ENCODE results near the gene PIBF1. TPM values are rescaled to one million over a fixed set of nuclear protein-coding genes. Genes with fewer than 3 reads are reported as not detected.

The PIBF1 gene
- total RNA-seq, 1 donor from 2014 or later, result 44.8 TPM

GRCh38 chr13:73061473-73061872 lies 279.5 kb downstream of the PIBF1 start:
- Histone ChIP-seq H3K4me3 (no peak overlapping the region), H2AFZ (replicated peaks) (no peak overlapping the region), H4K20me1 (ENCODE audit: low read depth) (peaks cover 6% of the 10 kb centered on the region), H3K27me3 (peaks cover 67% of the 10 kb centered on the region), H3K9ac (no peak overlapping the region), H3K27ac (no peak overlapping the region), H3K4me1 (no peaks in the 10 kb centered on the region), H3K36me3 (no peaks in the 10 kb centered on the region), H3F3A (ENCODE audit: low read depth) (no peaks in the 10 kb centered on the region), H3K4me2 (no peak overlapping the region), H3K9me3 (ENCODE audit: low read depth) (no peaks in the 10 kb centered on the region), H3K79me2 (ENCODE audit: low read depth) (no peaks in the 10 kb centered on the region)
- Mint-ChIP-seq H3K36me3 (no peaks in the 10 kb centered on the region), H3K9me3 (no peaks in the 10 kb centered on the region), H3K27me3 (ENCODE audit: insufficient read depth, low read depth) (peaks cover 30% of the 10 kb centered on the region), H3K27ac (no peak overlapping the region), H3K4me3 (no peak overlapping the region), H3K4me1 (peaks cover 30% of the 10 kb centered on the region)
- DNase-seq (ENCODE audit: low spot score), result no peak
- TF ChIP-seq EZH2phosphoT487 (IDR thresholded peaks at IDR 0.05), result no peak

GRCh38 chr13:73061876-73062275 lies 279.9 kb downstream of the PIBF1 start:
- peaks cover 30% of the 10 kb centered on the region for H3K27me3 Mint-ChIP-seq (ENCODE audit: insufficient read depth, low read depth)
- H3K27ac ChIP-seq, result no peak overlapping the region
- no peak overlapping the region for H3K4me3 Mint-ChIP-seq
- no peaks in the 10 kb centered on the region for H3K9me3 ChIP-seq (ENCODE audit: low read depth)
- no peak overlapping the region for H2AFZ ChIP-seq (replicated peaks)
- no peak for TF ChIP-seq EZH2phosphoT487 (IDR thresholded peaks at IDR 0.05)
- TF ChIP-seq CTCF (IDR thresholded peaks at IDR 0.05), result no peak
- TF ChIP-seq EZH2 (IDR thresholded peaks at IDR 0.05), result no peak
- no peaks in the 10 kb centered on the region for H3F3A ChIP-seq (ENCODE audit: low read depth)
- no peak overlapping the region for H3K27ac Mint-ChIP-seq
- no peaks in the 10 kb centered on the region for H3K36me3 ChIP-seq
- peaks cover 30% of the 10 kb centered on the region for H3K4me1 Mint-ChIP-seq
- no peaks in the 10 kb centered on the region for H3K36me3 Mint-ChIP-seq
- H3K4me1 ChIP-seq, result no peaks in the 10 kb centered on the region
- no peak overlapping the region for H3K9ac ChIP-seq
- H3K9me3 Mint-ChIP-seq, result no peaks in the 10 kb centered on the region
- DNase-seq (ENCODE audit: low spot score), result no peak
- H3K79me2 ChIP-seq (ENCODE audit: low read depth), result no peaks in the 10 kb centered on the region
- H3K4me3 ChIP-seq, result no peak overlapping the region
- H3K4me2 ChIP-seq, result no peak overlapping the region
- H4K20me1 ChIP-seq (ENCODE audit: low read depth), result peaks cover 6% of the 10 kb centered on the region
- peaks cover 63% of the 10 kb centered on the region for H3K27me3 ChIP-seq

- Mint-ChIP-seq H3K27me3 (ENCODE audit: insufficient read depth, low read depth) (peaks cover 28% of the 10 kb centered on the region), H3K27ac (no peak overlapping the region), H3K4me3 (no peak overlapping the region), H3K9me3 (no peaks in the 10 kb centered on the region), H3K36me3 (no peaks in the 10 kb centered on the region), H3K4me1 (peaks cover 30% of the 10 kb centered on the region)
- no peak overlapping the region for H3K4me3 ChIP-seq
- H3F3A ChIP-seq (ENCODE audit: low read depth), result no peaks in the 10 kb centered on the region
- no peak overlapping the region for H3K9ac ChIP-seq
- peaks cover 6% of the 10 kb centered on the region for H4K20me1 ChIP-seq (ENCODE audit: low read depth)
- TF ChIP-seq EZH2phosphoT487 (IDR thresholded peaks at IDR 0.05), result no peak
- no peak for TF ChIP-seq CTCF (IDR thresholded peaks at IDR 0.05)
- TF ChIP-seq EZH2 (IDR thresholded peaks at IDR 0.05), result no peak
- peaks cover 57% of the 10 kb centered on the region for H3K27me3 ChIP-seq
- H3K27ac ChIP-seq, result no peak overlapping the region
- no peak overlapping the region for H3K4me2 ChIP-seq
- no peaks in the 10 kb centered on the region for H3K79me2 ChIP-seq (ENCODE audit: low read depth)
- no peaks in the 10 kb centered on the region for H3K36me3 ChIP-seq
- H2AFZ ChIP-seq (replicated peaks), result no peak overlapping the region
- no peaks in the 10 kb centered on the region for H3K4me1 ChIP-seq
- H3K9me3 ChIP-seq (ENCODE audit: low read depth), result no peaks in the 10 kb centered on the region
- DNase-seq (ENCODE audit: low spot score), result peak; percentile 13
These were observed 280.5 kb downstream of the PIBF1 start for GRCh38 chr13:73062468-73062867.

- no peak for DNase-seq (ENCODE audit: low spot score)
- H3K36me3 Mint-ChIP-seq, result no peaks in the 10 kb centered on the region
- Histone ChIP-seq H3K4me3 (no peak overlapping the region), H3K4me2 (no peak overlapping the region), H2AFZ (replicated peaks) (no peak overlapping the region), H4K20me1 (ENCODE audit: low read depth) (peaks cover 6% of the 10 kb centered on the region), H3K27me3 (peaks cover 50% of the 10 kb centered on the region), H3K36me3 (no peaks in the 10 kb centered on the region), H3F3A (ENCODE audit: low read depth) (no peaks in the 10 kb centered on the region), H3K9ac (no peak overlapping the region), H3K79me2 (ENCODE audit: low read depth) (no peaks in the 10 kb centered on the region), H3K27ac (no peak overlapping the region), H3K9me3 (ENCODE audit: low read depth) (no peaks in the 10 kb centered on the region), H3K4me1 (no peaks in the 10 kb centered on the region)
- no peak overlapping the region for H3K4me3 Mint-ChIP-seq
- H3K9me3 Mint-ChIP-seq, result no peaks in the 10 kb centered on the region
- peaks cover 27% of the 10 kb centered on the region for H3K27me3 Mint-ChIP-seq (ENCODE audit: insufficient read depth, low read depth)
- no peak for TF ChIP-seq EZH2 (IDR thresholded peaks at IDR 0.05)
- TF ChIP-seq EZH2phosphoT487 (IDR thresholded peaks at IDR 0.05), result no peak
- TF ChIP-seq CTCF (IDR thresholded peaks at IDR 0.05), result no peak
- H3K4me1 Mint-ChIP-seq, result peaks cover 28% of the 10 kb centered on the region
- H3K27ac Mint-ChIP-seq, result no peak overlapping the region
These were observed 281.2 kb downstream of the PIBF1 start for GRCh38 chr13:73063166-73063565.
